Activated CD4-positive, alpha-beta T cell treated with anti-CD3 and anti-CD28 coated beads, Interleukin-10, Interleukin-2, amounts not matched to agents 100 ng/mL and 50 ng/mL, durations not matched to agents 16 hours and 8 hours (primary cell): Measurements from ENCODE around the gene GVQW3.

Source experiments
- DNase-seq: peaks from one replicate; pipeline ENCODE4 v3.0.0-alpha.2; 2020

GVQW3 gene

DNA sequence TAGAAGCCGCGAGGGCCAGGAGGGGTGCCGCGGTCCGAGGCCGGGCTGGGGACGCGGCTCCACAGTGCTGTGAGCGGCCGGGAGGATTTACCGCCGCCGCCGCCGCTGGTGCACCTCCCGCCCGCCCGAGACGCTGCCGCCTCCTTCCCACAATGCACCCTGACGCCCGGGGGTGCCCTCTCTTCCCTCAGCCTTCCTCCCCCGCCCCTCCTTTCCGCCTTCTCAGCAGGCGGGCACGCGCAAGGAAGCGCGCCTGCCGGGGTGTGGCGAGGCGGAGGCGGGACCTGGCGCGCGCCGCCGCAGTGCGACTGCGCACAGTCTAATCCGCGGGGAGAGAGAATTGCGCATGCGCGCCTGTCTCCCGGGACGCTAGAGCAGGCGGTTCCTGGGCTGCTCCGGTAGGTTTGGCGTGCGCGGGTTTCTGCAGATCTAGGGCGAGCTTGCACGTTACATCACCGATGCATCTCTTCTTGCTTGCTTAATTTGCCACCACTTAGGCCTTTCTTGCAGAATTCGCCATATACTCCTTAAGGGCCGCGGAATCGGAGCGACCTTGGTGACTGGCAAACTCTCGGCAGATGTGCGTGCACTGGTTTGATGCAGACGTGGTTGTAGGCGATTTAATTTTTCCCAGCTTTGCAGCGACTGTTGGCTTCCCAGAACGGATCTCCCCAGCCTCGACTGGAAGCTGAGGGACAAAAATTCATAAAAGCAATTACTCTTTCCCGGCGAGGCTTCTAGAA, at the start of gene GVQW3, which contains the start of gene THAP12:
GVQW3 (plus strand) TSS at position 347 of the 743 bp plus-strand sequence. CDS start 506 bp downstream, outside the sequence.
THAP12 (minus strand) TSS at position 156 of the 743 bp plus-strand sequence. CDS start 296 bp downstream, outside the sequence.
- DNase-seq = peak; percentile 98

DNA sequence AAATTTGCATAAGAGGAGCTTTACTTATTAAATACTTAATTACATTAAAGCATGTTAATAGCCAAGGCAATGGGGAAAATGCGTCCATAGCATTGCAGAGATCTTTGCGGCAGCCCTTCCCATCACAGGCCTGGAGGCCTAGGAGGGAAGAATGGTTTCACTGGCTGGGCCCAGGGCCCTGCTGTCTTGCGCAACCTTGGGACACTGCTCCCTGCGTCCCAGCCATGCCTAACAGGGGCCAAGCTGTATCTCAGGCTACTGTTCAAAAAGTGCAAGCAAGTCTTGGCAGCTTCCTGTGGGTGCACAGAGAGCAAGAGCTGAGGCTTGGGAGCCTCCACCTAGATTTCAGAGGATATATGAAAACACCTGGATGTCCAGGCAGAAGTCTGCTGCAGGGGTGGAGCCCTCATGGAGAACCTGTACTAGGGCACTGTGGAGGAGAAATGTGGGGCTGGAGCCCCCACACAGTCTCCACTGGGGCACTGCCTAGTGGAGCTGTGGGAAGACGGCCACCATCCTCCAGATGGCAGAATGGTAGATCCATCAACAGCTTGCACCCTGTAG, 46.2 kb upstream of the GVQW3 start:
- no peak for DNase-seq

DNA sequence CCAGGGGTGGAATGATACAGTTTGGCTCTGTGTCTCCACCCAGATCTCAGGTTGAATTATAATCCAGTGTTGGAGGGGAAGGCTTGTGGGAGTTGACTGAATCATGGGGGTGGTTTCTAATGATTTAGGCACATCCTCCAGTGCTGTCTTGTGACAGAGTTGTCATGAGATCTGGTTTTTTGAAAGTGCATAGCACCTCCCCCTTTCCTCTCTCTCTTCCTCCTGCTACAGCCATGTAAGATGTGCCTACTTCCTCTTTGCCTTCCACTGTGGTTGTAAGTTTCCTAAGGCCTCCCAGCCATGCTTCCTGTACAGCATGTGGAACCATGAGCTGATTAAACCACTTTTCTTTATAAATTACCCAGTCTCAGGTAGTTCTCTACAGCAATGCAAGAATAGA, 45.3 kb upstream of the GVQW3 start:
- no peak for DNase-seq

DNA sequence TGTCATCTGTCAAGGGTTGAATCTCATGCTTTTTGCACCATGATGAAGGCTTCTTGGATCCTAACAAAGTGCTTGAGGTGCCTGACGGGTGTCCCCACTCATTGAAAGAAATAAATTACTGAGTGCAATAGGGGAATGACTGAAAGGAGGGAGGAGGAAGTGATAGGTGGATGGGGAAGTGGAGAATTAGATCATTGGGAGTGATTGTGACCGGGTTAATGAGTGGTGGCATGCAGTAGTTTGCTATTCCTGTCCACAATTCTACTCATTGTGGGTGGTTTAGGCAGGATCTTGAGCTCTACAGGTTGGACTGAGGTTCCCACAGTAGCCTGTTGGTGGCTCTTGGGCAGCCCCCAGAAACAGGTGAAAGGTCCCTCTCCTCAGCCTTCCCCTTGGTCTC, 44.5 kb upstream of the GVQW3 start:
- no peak for DNase-seq

DNA sequence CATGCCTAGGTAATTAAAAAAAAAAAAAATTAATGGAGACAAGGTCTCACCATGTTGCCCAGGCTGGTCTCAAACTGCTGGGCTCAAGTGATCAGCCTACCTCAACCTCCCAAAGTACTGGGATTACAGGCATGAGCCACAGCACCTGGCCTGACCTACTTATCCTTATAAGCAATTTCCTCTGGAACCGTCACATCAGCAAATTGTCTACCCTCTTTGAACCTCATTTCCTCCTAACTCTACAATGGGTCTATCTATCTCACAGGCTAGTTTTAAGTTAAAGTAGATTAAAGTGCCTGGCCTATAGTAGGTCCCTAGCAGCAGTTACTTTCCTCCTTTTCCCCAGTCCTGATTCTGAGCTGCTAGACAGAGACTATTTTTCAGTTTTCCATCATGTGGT, 43.7 kb upstream of the GVQW3 start:
- DNase-seq = no peak

DNA sequence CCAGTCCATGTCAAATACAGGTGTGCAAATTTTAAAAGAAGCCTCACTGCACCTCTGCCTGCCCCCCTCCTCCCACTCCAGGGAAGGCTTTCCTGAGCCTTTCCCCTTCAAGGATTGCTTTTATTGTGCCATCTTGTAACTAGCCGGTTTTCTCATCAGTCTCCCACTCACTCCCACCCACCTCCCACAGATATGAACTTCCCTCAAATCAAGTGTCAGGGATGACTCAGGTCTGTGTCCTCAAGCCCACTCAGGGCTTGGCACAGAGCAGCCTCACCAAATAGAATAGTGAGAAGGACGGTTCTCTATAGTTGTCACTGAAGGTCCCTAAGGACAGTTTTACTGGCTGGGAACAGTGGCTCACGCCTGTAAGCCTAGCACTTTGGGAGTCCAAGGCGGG, 43.2 kb upstream of the GVQW3 start:
- no peak for DNase-seq

DNA sequence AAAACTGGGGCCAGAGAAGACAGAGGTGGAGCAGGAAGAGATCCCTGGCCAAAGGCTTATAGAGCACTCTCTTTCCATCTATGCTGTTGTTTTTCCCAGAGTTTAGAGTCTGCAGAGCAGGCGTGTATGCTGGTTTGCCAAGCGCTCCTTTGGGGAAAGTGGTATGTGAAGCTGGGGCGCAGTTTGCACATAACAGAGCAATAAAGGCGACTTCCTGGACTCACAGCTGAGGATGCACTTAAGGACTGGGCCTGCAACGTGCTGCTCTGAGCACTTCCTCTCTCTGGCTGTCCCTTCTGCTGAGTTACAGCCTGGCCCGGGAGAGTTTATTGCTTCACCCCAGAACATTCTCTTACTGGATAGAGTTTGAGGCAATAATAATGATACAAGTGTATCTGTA, 41.9 kb upstream of the GVQW3 start:
- DNase-seq = no peak

DNA sequence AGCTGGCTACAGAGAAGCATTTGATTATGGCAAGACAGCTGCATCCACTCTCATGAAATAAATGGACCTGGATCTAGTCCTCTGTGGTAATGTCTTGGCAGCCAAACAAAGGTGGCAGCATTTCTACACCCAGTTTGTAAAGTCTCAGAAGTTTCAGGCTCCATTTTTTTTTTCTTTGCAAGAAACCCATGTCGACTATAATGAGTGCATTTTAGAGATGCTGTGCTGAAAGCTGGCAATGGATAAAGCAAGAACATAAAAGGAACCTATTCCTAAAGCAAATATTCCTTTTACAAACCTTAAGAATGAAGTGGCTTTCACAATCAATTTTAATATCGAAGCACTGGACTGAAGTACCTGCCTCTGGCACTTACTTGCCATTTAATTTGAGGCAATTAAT, 33.7 kb upstream of the GVQW3 start:
- no peak for DNase-seq

DNA sequence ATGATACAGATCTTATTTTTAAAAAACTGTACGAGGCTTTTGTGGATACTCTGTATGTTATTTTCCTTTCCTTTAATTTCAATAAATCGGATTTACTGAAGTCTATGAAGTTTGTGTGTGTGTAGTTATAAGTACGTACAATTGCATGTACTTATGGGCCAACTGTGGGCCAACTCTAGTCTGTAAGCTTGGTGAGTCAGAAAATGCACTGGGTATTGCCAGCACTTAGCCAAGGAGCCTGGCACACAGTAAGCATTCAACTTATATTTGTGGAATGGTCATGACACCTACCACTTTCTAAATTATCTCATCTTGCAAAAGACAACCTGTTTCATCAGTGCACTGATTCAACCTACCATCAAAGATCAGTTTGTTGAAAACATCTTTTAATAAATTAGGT, 32.8 kb upstream of the GVQW3 start:
- no peak for DNase-seq

DNA sequence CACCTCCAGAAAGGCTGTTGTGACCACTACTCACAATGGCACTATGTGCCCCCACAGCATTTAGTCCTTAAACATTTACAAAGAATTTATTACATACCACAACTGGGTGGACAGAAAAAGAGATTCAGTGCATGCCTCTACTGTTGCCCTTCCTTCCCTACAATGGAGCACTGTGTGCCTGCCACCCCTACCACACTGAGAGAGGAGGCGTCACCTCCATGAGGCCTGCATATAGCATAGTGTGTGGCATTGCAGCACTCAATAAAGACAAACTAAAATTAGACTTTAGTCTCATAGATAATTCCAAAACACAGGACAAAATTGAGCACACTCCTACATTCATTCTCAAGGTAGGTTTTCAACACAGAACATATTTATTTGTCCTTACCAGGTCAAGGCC, 26.0 kb upstream of the GVQW3 start:
- DNase-seq = no peak

DNA sequence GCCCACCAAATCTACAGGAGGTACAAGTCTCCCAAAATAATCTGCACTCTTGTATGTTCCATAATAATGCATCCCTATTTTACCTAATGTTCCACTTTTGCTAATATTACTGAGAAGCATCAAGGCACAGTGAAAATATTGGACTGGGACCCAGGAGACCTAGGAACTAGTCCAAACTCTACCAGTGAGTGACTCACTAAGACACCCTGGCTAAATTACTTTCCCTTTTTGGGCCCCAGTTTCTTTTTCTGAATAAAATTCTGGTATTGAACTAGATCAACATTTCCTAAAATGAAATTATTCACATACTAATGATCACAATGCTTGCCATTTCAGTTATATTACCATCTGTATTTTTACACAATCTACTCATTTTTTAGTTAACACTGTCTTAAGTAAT, 19.7 kb upstream of the GVQW3 start:
- no peak for DNase-seq

DNA sequence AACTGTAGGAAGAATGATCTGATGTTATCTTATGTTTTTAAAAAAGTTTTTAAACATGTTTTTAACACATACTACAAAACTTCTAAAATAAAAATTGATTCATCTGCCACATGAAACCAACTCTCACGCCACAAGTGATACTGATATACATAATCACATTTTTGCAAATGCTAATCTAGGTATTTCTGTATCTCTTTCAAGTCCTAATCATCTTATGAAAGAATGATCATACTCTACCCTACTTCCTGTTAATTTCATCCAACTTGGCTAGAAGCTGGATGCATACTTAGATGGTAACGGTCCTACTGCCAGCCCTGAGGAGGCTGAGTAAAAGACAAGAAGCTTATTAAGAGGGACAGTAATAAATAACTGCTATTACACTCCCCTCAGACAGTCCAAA, 19.3 kb upstream of the GVQW3 start:
- DNase-seq = peak; percentile 14

DNA sequence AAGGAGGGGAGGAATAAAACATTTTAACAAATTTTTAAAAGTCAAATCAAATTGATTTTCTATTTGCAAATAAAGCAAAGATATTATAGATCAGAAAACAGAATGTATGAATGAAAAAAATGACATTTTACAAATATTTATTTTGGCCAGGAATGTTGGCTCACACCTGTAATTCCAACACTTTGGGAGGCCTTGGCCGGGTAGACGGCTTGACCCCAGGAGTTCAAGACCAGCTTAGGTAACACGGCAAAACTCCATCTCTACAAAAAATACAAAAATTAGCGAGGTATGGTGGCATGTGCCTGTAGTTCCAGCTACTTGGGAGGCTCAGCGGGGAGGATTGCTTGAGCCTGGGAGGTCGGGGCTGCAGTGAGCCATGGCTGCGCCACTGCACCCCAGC, 18.4 kb upstream of the GVQW3 start:
- no peak for DNase-seq

DNA sequence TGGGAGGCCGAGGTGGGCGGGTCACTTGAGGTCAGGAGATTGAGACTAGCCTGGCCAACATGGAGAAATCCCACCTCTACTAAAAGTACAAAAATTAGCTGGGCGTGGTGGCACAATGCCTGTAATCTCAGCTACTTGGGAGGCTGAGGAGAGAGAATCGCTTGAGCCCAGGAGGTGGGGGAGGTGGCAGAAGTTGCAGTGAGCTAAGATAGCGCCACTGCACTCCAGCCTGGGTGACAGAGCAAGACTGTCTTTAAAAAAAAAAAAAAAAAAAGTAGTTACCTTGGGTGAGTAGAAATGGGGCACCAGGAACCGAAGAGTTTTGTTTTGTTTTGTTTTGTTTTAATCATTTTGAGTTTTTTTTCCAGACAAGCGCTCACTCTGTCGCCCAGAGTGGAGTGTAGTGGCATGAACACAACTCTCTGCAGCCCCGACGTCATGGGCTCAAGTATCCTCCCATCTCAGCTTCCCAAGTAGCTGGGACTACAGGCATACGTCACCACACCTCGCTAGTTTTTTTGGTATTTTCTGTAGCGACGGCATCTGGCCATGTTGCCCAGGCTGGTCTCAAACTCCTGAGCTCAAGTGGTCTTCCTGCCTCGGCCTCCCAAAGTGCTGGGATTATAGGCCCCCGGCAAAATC, 16.0 kb upstream of the GVQW3 start:
- DNase-seq = no peak

DNA sequence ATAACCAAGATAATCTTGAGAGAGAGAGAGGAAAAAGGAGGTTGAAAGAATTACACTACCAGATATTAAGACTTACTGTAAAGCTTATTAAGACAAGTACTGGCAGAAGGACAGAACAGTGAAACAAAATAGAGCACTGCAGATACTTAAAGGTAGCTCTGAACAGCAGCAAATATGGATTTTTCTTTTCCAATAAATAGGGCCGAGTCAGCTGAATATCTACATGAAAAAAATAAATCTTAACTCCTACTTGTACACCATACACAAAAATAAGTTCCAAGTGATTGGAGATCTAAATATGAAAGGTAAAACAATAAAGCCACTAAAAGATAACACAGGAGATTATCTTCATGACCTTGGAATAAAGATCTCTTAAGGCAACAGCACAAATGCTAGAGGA, 12.6 kb upstream of the GVQW3 start:
- DNase-seq = no peak

DNA sequence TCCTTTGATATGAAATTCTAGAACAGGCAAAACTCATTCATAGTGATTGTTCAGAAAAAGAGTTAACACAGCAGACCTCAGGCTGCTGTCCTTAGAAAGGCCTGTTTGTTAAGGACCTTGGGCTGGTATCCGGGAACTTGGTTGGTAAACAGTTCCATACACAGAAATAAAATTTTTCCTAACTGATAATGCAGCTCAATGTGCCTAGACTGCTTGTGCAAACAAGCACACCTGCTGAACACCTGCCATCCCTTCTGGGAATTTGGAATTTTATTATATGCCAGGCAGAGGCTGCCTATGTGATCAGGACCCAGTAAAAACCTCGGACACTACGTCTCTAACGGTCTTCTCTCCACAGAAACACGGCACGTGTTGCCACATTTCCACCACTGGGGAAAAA, 11.7 kb upstream of the GVQW3 start:
- DNase-seq = no peak

DNA sequence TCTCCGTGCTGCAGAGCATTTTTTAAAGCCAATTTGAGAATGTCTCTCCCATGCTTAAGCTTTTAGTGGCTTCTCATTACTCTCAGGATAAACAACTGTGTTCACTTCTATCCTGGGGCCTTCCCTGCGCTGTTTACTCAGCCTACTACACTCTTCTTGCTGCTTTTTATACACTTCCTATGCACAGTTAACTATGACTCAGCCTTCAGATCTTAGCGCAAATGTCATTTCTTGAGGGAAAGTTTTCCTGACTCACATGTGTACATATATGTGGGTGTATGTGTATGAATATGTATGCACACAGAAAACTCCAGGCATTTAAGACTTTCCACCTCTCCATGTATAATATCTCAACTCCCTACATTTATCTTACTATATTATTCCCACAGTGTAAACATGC, 10.0 kb upstream of the GVQW3 start:
- DNase-seq = peak; percentile 69

DNA sequence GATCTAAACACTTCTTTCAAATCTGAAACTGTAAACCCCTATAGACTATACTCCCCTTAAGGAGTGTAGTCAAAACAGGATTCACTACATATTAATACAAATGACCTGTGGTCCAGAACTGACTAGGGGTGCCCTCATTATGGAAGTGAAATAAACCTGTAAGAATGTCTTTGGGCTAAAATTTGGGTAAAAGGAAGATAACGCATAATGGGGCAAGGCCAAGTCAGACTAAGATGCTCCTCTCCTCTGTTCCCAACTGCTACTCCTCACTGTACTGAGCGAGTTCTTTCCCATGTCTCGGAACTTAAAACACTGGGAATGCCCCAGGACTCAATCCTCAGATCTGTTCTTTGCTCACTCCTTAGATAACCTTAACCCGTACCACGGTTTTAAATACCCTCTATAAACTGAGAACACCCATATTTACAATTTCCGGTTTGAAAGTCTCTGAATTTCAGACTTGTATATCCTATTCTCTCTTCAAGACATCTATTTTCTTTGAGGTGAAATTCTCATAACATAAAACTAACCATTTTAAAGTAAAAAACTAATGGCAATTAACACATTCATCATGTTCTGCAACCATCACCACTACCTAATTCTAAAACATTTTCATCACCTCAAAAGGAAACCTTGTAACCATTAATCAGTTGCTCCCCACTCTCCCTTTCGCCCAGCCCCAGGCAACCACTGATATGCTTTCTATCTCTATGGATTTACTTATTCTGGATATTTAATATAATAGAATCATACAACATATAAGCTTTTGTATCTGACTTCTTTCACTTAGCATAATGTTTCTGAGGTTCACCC, 4.2 kb upstream of the GVQW3 start:
- peak; percentile 59 for DNase-seq

DNA sequence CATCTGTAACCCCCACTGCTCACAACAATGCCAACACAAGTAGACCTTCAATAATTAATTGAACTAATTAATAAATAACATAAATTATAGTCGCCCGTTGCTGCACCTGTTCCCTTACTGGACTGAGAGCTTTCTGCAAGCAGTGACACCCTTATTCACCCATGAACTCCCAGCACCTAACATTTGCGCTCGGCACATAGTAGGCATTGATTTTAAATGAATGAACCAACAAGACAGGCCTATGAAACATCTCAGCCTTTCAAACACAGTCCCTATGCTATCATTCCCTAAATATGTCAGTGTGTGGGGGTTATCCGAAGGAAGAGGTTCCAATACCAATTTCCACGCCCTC, 1.3 kb upstream of the GVQW3 start:
- DNase-seq = no peak

DNA sequence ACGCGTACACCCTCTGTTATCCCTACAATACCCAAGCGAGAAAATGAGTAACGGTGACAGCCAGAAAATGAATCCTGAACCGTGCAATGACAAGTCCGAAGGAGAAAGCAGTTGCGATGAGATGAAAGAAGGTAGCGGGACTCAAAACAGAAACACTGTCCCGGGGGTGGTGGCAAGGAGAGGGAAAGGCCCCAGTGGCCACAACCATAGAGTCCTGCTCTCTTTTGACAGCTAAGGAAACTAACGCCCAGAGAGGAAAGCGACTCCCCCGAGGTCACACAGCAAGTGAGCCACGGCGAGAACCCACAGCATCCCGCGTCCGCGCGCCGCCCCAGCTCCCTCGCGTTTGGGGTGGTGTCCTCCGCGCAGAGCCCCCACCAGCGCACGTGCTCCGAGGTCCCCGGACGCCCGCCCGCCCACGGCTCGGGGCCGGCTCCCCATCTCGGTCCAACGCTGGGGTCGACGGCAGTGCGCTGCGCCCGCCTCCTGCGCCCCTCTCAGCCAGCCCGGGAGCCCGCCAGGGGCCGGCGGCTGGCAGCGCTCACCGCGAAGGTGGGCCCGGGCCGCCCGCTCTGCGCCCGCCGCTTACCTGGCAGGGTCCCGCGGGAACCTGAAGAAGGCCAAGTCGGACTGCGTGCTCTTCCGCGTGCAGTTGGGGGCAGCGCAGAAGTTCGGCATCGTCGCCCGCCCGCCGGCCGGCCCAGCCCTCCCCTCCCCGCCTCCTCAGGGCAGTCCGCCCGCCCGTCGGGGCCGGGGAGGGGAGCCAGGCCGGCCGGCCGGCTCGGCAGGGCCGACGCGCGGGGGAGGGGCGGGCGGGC, 755 bp upstream of the GVQW3 start:
- peak; percentile 57 for DNase-seq

DNA sequence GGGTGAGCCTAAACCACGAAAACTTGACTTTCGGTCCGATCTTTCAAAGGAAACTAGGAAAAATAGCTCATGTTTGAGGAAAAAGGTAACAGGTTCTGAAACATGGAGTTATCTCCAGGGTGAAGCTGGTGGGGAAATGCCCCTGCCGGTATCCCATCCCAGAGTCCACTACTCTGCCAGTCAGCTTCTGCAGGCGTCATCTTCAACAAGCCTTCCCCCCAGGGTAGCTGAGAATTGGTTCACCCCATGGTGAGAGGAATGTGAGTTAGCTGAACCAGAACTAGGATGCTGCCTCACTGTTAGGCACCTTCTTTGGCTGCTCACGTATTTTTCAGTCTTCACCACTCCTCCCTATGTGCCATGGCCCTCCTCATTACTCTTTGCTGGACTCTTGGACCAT, 1.1 kb downstream of the GVQW3 start:
- peak; percentile 7 for DNase-seq

DNA sequence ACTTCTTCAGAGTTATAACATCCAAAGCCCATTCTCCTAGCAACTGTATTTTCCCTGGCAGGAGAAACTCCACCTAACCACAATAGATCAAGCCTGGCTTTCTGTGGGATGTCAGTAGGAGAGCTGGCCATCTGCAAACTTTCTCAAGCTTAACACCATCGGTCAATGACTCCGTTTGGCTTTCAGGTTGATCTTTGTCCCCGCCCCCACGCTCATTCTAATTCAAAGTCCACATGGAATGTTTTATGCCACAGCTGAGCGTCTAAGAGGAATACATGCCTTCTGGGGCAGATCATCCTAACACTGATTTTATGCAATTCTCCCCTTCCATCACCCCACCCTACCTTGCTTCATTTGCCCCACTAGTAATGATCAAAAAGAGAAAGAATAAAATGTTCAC, 4.8 kb downstream of the GVQW3 start:
- no peak for DNase-seq

DNA sequence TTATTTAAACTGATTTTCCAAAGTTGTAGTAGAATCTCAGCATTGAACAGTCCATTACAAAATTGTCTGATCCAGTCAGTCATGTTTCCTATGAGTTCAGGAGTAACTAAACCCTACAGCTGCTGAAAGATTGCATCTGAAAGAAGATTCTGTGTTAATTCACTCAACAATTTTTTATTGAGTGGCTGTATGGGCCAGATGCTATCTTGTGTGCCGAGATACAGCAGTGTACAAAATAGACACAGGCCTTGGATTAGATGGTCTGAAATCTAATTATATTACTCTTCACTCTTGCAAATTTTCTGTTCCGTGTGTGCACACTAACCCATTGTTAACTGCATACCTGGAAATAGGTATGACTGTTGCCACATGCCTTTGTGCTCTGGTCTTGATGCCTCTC, 7.3 kb downstream of the GVQW3 start:
- no peak for DNase-seq
